IPS-18c (cell line): Measurements from ENCODE around the gene NFAM1.

ENCODE experiments used
- H3K4me3 ChIP-seq: 2 replicates; pipeline ENCODE4 v1.7.0; 2013; ENCODE audit warnings: low read depth, mild to moderate bottlenecking, low read length, moderate library complexity; ENCODE audit not compliant: insufficient read depth
- H3K9me3 ChIP-seq: one replicate; pipeline ENCODE4 v1.6.1; 2013; ENCODE audit warnings: mild to moderate bottlenecking, low read length, moderate library complexity; ENCODE audit not compliant: control insufficient read depth, insufficient read depth

The NFAM1 gene

DNA sequence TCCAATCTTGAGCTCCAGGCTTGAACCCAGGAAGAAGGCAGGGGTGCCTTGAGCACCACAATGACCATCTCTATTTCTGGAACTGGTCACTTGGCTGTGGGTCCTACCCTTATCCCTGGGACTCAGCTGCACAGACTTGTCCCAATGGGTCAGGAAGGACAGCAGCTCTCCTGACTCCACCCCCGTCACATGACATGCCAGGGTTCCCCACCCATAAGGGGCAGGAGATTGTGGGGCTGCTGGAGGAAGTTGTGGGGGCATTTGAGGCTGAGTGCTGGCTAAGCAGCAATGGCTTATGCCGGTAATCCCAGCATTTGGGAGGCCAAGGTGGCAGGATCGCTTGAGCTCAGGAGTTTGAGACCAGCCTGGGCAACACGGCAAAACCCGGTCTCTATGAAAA is 56.2 kb downstream of the NFAM1 start:
- H3K4me3 ChIP-seq = no peak overlapping the region

DNA sequence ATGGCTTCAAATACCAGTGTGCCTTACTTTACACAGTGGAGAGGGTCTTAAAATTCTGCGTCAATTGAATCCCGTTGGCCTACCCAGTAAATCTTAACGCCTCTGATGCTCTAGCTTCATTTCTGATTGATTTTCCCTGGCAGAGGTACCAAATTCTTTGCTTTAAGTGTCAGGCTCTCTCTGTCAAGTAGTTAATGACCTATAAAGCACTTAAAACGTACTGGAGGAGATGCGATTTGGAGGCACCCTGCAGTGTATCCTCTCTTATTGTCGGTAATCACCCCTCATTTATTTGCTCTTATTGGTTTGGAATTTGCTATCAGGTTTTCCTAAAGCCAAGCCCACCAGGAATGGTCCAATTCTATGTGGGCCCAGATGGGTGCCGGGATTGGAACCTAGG is 59.2 kb downstream of the NFAM1 start:
- H3K9me3 ChIP-seq = no peaks in the 10 kb centered on the region
- no peak overlapping the region for H3K4me3 ChIP-seq

More for the DNA sequence above, 56.2 kb downstream of the NFAM1 start:
- peaks cover 2% of the 10 kb centered on the region for H3K9me3 ChIP-seq

DNA sequence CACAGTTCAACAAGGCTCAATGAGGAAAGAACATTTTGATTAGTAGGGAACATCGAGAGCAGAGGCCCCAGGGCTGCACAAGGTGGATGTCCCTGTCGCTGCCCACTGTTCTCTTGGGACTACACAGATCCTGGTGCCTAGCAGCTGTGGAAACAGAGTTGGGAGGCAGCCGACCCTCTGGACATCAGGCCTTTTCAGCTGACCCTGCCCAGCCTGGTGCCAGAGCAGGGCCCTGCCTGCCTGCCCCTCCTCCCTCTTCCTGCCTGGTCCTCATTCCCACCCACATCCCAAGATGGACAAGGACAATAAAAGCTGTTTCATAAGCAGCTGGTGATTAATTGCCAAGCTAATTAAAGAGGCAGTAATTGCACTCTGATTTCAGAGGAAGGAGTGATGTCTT is 60.7 kb downstream of the NFAM1 start:
- no peaks in the 10 kb centered on the region for H3K9me3 ChIP-seq
- H3K4me3 ChIP-seq = no peak overlapping the region

DNA sequence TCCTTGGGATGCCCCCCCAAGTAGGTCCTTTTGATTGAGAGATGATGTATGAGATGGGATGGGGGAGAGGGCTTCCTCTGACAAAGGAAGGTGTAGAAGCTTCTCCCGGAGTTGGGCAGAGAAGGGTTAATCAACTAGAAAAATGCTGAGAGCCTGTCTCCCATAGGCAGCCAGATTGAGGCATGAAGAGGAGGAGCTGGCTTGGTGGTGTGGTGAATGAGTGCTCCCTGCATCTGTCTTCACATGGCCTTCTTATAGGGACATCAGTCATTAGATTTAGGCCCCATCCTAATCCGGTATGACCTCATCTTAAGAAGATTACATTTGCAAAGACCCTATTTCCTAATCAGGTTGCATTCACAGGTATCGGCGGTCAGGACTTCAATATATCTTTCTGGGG is 61.1 kb downstream of the NFAM1 start:
- no peaks in the 10 kb centered on the region for H3K9me3 ChIP-seq

DNA sequence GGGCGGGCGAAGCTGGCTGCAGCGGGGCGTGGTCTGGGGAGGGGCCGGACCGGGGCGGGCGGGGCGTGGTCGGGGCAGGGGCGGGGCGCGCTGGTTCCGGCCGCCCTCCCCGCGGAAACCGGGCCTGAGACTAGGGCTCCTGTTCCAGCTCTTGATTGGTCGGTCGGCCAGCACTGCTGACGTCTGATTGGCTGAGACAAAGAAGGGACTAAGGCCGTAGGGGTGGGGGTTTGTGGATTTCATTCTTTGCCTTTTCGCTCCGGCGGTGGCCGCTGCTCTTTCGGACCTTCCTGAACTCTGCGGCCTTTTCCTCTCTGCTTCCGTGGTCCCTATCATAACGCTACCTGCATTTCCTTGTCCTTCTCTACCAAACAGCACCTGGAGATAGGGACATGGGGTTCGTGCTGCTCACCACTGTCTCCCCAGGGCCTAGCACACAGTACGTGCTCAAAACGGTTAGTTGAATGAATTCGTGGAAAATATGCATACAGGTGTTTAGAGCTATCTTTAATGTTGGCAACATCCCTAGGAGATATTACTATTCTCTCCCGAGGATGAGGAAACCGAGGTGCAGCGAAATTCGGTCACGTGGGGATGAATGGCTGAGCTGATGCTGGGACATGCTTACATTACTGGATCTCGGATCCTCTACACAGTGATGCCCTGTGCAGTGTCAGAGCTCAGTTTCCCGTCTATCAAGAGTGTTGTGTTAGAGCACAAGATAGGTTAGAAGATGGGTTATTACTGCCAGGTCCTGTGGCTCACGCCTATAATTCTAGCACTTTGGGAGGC is 62.8 kb downstream of the NFAM1 start:
- peak overlapping the region; percentile 82 for H3K4me3 ChIP-seq
- H3K9me3 ChIP-seq = no peaks in the 10 kb centered on the region

More for the DNA sequence above, 61.1 kb downstream of the NFAM1 start:
- no peak overlapping the region for H3K4me3 ChIP-seq

DNA sequence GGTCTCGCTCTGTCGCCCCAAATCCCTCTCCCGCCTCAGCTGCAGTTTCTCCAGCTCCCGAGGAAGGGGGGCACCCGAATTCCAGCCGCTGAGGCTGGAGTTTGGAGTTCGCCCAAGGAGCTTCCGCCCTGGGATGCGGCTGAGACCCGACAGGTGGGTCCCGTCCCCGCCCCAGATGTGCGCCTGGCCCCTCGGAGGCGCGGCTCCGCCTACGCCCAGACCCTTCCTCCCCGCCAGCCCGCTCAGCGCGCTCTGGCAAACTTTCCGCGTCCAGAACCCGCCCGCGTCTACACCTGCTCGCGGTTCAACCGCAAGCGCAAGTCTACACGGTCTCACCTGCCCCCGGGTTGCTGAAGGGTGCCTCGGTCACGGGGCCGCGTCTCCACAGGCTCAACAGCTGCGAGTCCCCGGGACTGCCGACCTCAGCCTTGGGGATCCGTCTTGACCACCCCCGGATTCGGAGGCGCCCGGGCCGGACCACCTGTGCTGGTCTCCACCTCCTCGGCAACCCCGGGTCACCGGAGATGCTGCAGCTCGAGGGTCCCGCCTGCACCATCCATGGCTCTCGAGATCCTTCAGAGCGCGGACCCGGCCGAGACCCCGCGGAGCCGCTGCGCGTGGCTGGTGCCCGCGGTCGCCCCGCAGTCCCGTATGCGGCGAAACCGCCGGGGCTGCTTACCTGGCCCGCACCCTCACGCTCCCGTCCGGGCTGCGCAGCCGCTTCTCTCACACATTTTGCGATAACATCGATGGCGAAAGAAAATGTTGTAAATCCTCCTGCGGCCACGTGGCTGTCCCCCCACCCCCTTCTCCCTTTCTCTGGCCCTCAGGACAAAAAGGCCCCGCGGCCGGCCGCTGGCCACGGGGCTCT is 63.6 kb downstream of the NFAM1 start:
- peak overlapping the region; percentile 82 for H3K4me3 ChIP-seq
- H3K9me3 ChIP-seq = no peaks in the 10 kb centered on the region

DNA sequence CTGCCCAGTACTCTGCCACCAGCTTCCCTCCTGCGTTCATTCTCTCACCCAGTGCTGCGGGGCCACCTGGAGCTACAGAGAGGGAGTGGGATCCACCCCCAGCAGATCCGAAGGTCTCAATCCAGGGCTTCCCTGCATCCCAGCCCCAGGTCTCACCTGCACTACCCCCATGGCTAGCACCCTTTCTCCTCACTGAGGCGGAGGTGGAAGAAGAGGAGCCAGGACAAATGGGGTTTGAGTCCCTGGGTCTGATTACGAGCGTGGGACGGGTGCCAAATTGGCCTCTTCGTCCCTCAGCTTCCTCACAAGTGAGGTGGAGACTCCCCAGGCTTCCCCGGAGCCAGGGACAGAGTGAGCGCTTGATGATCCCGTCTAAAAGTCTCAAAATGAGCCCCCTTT is 64.2 kb downstream of the NFAM1 start:
- Histone ChIP-seq H3K4me3 (peak overlapping the region; percentile 82), H3K9me3 (no peaks in the 10 kb centered on the region)

DNA sequence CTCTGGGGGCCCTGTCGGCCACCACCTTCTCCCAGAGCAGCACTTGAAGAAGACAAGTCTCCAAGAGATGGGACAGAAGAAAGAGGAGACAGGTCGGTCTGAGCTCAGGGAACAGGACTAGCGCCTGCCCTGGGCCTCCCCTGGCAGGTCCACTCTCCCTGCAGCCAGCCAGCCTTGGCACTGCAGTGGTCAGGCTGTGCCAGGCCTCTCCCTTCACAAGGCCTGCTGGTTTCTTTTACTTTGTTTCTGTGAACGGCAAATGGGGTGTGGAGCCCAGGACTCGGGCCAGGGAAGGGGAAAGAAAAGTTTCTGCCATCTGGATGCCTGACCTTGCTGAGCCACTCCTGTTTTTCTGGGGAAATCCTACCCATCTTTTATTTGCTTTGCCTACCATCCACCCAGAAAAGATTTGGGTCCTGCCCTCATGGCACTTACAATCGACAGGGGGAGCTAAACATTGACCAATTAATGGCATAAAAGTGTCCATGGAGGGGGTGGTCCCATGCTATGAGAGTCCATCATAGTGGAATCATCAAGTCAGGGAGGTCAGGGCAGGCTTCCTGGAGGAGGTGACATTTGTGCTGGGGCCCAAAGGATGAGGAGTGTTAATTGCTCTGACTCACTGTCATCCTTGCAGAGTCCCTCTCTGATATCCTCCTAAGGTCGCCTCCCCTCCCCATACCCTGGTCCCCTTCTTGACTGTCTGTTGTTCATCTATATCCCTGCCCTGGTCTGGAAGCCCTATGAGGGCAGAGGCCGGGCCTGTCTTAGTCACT is 65.2 kb downstream of the NFAM1 start:
- H3K9me3 ChIP-seq = no peaks in the 10 kb centered on the region
- peak overlapping the region; percentile 82; the same call in 1 of the 2 replicates for H3K4me3 ChIP-seq

DNA sequence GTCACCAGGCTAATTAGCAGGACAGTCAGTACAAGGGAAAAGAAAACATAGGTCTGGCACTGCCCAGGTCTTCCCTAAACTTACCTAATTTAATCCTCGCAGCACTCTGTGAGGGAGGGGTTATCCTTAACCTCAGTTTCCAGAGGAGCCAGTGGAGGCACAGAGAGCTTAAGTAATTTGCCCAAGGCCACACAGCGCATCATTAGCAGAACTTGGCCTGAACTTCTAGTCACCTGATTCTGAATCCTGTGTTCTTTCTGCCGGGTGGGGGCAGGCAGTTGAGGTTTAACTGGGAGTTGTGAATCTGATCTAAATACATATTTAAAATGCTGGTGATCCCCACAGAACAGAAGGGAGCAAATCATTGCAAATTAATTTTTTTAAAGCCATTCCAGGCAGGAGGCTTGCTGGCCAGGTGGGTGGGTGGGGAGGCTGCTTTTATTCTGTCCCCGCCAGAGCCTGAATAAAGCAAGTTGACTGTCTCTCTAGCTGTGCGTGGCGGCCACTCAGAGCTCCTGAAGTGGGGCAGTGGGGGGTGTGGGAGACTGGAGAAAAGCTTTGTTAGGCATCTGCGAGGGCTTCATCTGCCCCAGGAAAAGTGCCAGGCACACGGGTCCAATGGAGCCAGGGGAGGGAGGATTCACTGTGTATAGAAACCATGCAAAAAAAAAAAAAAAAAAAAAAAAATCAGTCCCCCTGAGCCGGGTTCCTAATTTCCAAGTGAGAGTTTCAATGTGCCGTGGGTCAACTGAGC is 66.1 kb downstream of the NFAM1 start:
- H3K4me3 ChIP-seq = peak overlapping the region; percentile 40; the same call in 1 of the 2 replicates
- no peaks in the 10 kb centered on the region for H3K9me3 ChIP-seq

DNA sequence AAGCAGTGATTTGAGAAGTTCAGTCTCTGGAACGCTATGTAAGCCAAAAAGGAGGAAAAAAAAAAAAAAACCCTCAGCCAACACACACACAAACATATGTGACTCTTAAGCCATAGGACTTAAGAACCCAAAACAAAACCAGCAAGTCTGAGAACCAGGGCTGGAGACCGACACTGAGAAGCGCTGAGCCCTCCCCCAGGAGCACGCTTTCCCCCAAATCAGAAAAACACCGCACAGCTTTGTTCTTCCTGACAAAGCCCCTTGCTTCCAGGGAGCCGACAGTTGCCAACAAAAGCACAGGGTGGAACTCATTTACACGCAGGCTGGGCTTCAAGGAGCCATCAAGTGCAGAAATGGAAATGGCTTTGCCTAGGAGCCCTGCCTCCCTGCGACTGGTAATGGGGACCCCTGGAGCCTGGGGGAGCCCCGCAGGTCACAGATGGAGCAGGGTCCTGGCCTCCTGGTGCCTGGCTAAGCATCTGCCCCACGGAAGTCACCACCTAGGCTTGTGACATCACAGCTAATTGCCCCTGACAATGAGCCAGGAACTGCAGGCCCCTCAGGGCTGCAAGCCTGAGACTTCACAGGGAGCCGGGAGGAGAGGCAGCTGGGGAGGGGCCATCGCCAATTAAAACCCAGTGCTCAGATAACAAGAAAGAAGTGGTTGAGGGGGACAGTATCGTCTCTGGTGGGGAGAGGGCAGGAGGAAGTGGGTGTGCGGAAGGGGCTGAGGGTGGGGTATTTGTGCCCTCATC is 66.9 kb downstream of the NFAM1 start:
- peak overlapping the region; percentile 40 for H3K4me3 ChIP-seq
- no peaks in the 10 kb centered on the region for H3K9me3 ChIP-seq

DNA sequence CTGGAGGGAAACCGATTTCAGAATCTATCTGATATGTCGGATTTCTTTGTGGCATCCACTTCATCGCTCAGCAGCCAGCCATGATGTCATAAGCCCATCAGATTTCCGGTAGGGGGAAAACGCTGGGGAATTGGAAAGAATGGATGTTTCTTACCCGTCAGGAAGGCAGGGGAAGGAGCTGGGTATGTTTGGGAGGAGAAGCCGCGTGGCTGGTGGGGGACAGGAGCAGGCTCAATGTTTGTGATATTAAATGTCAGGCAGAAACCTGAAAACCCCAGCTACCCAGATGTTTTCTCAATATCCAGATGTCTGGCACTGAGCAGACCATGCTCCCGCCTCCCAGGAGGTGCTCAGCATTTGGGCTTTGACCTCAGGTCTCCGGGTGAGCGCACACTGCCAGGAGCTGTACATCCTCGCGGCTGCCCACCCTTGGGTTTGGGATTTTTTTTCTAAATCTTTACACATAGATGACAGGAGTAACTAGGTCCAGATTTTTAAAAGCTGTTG is 67.5 kb downstream of the NFAM1 start:
- Histone ChIP-seq H3K9me3 (no peaks in the 10 kb centered on the region), H3K4me3 (peak overlapping the region; percentile 29)

DNA sequence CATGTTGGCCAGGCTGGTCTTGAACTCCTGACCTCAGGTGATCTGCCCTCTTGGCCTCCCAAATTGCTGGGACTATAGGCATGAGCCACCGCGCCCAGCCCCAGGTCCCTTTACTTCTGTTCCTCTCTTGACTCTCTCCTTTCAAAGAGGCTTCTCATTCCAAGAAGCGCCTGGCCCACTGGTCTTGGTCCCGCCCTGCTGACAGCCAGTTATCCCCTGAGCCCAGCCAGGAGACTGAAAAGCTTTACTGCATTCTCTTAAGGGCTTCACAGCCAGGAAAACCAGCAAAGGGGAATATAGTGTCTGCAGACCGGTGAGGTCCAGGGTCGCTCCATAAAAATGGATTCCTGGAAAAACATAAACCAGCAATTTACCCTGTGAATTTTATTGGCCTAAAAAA is 68.3 kb downstream of the NFAM1 start:
- Histone ChIP-seq H3K9me3 (no peaks in the 10 kb centered on the region), H3K4me3 (no peak overlapping the region)

DNA sequence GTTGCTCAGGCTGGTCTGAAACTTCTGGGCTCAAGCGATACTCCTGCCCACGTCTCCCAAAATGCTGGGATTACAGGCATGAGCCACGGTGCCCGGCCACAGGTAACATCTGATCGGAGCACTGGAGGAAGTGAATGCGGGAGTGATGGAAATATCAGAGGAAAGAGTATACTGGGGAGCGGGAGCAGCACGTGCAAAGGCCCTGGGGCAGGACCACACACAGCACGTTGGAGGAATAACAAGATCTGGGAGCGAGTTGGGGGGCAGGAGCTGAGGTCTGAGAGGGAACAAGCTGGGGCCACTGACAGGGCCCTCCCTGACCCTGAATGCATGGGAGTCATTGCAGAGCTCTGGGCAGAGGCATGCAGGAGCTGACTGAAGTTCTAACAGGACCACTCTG is 70.7 kb downstream of the NFAM1 start:
- Histone ChIP-seq H3K4me3 (no peak overlapping the region), H3K9me3 (no peaks in the 10 kb centered on the region)

DNA sequence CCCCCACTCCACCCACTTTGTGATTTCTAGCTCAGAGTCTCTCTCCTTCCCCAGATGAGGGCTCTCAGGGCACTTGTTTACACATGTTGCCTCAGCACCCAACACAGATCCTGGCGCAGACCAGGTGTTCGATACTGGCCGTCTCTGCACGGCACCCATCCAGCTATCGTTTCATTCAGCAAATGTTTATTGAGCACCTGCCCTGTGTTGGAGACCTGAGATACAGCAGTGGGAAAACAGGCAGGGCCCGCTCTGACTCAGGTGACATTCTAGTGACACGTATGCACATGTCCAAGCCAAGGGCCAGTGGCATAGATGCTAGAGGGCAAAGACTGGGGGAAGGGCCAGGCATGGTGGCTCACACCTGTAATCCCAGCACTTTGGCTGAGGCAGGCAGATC is 71.9 kb downstream of the NFAM1 start:
- no peak overlapping the region for H3K4me3 ChIP-seq
- H3K9me3 ChIP-seq = no peaks in the 10 kb centered on the region

DNA sequence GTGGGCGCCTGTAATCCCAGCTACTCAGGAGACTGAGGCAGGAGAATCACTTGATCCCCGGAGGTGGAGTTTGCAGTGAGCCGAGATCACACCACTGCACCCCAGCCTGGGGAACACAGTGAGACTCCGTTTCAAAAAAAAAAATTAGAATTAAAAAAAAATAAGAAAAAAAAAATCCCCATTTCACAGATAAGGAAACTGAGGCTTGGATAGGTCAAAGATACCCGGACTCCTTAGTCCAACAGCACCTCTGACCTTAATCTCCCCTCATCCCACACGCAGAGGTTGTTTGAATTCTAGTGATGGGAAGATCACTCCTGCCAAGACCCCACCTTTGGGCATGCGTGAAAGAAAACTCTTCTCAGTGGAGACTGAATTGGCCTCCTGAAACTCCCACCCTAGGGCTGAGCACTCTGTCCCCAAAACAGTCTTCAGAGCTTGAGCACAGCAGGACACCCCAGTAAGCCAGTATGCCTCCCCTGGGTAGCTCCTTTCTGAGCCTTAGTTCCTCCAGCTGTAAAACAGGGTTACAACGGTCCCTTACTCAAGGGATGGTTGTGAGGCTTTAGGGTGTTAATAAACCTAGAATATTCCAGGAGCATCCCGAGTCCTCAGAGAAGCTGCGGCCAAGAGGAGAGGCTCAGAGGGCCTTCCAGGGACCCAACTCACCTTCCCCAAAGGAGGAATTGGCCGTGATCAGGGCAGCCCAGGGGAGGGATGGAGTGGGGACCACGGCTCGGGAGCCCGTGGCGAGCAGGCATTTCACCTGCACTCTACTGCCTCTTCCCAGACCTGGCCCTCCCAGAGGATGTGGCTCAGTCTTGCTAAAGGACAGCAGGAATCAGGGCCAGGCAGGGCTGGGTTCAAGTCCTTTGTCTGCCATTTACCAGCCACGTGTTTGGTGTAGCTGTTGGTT is 73.3 kb downstream of the NFAM1 start:
- Histone ChIP-seq H3K4me3 (no peak overlapping the region), H3K9me3 (no peaks in the 10 kb centered on the region)
